HL-60 (cell line): ENCODE results near the gene BLOC1S1.

ENCODE experiments used
- CTCF ChIP-seq: IDR thresholded peaks from one replicate; pipeline ENCODE4 v1.5.1; 2011; ENCODE audit warnings: low read length, control low read depth, inconsistent platforms; ENCODE audit not compliant: insufficient read depth
- SPI1 ChIP-seq: IDR thresholded peaks from 2 replicates; pipeline ENCODE4 v1.6.1; 2012; ENCODE audit warnings: low read depth, mild to moderate bottlenecking, borderline replicate concordance

DNA sequence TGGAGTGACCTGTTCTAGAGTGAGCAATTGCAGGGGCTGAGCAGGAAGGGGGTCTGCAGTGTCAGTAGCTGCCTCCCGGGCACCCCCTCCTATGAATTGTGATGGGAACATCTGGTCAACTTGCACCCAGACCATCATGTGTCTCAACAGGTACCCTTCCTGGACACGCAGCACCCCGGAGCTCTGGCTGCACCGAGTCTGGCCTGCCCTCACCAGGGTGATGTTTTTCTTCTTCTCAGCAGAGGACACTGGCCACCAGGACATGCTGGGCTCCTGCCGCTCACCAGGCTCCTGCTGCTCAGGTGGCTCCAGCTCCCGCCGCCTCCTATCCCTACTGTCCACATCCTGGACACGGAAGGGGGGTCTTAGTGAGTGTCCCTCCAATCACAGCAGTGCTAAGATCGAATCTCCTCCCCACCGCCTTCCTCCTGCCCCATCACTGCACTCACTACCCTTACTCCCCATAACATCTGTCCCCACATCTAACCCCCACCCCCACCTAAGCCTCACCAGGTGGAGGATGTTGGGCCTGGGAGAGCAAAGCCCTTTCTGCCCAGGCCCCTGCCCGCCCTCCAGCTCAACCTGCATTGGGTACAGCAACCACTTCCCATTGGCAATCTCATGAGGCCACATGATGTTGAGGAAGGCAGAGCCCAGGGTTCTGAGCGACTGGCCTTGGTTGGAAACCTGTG, 23.1 kb upstream of the BLOC1S1 start:
- TF ChIP-seq CTCF (no peak), SPI1 (no peak)
